Measurements from ENCODE around the gene FOXJ1.

DNA sequence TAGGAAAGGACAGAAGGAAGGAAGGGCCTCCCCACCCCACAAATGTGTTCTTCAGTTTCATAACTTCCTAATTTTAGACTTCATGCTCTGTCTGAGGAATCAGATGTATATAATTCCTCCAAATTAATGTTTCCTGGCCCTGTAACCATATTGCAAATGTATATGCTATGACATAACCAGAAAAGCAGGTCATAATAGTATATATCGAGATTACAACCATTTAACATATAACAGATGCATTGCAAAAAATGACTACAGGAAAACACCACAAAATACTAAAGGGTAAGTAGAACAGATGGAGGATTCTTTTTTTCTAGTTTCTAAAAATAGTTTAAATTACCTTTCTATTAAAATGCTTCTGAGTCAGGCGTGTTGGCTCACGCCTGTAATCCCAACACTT, 34.3 kb downstream of the FOXJ1 start:
- TF ChIP-seq, protein P1, sequence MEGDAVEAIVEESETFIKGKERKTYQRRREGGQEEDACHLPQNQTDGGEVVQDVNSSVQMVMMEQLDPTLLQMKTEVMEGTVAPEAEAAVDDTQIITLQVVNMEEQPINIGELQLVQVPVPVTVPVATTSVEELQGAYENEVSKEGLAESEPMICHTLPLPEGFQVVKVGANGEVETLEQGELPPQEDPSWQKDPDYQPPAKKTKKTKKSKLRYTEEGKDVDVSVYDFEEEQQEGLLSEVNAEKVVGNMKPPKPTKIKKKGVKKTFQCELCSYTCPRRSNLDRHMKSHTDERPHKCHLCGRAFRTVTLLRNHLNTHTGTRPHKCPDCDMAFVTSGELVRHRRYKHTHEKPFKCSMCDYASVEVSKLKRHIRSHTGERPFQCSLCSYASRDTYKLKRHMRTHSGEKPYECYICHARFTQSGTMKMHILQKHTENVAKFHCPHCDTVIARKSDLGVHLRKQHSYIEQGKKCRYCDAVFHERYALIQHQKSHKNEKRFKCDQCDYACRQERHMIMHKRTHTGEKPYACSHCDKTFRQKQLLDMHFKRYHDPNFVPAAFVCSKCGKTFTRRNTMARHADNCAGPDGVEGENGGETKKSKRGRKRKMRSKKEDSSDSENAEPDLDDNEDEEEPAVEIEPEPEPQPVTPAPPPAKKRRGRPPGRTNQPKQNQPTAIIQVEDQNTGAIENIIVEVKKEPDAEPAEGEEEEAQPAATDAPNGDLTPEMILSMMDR (conservative IDR thresholded peaks at IDR 0.05; ENCODE audit: low read length): no peak
- no peak for TF ChIP-seq EZH2phosphoT487 (IDR thresholded peaks at IDR 0.05; ENCODE audit: borderline replicate concordance)
